Dendritic cell treated with granulocyte-macrophage colony-stimulating factor and Interleukin-4, amounts not matched to agents 40 ng/mL and 50 ng/mL, for 4 days (primary cell): ENCODE measurements around the gene PCLO.
"Not testable (repeated sequence)": the region's sequence is repeated elsewhere in the genome, so short reads cannot be mapped to it uniquely, and the experiment has no call there.

Source experiments
- H3K27ac Mint-ChIP-seq: one replicate; pipeline ENCODE4 v1.8.0; 2022; ENCODE audit warnings: mild to moderate bottlenecking, mixed read lengths
- H3K27me3 Mint-ChIP-seq: one replicate; pipeline ENCODE4 v1.8.0; 2022; ENCODE audit warnings: mild to moderate bottlenecking, mixed read lengths
- H3K36me3 Mint-ChIP-seq: one replicate; pipeline ENCODE4 v1.8.0; 2022; ENCODE audit warnings: low read depth, mixed read lengths
- H3K4me1 Mint-ChIP-seq: one replicate; pipeline ENCODE4 v1.8.0; 2022; ENCODE audit warnings: low read depth, mixed read lengths
- H3K4me3 Mint-ChIP-seq: one replicate; pipeline ENCODE4 v1.8.0; 2022; ENCODE audit warnings: mild to moderate bottlenecking, moderate library complexity, mixed read lengths
- H3K9me3 Mint-ChIP-seq: one replicate; pipeline ENCODE4 v1.8.0; 2022; ENCODE audit warnings: mixed read lengths
- intact Hi-C: fragments of 100-400 bp; cut with micrococcal nuclease; formaldehyde crosslinking; loops from one replicate; pipeline ENCODE4 v1.15.0; 2022

PCLO gene

DNA sequence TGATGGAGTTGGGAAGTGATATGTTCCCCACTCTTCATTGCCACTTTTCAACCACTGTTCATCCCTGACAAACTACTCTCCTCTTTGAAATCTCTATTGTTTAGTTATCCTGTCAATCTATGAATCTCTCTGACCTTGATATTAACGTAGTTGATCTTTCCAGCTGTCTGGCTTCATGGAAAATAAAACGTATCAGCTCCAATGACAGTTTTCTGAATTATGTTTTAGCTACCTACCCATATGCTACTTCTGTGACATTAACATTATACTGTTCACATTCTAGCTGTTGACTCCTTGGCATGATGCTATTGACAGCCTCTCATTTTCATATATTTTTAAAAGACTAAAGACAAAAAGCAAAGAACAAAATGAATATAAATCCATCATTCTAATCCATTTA, 53.3 kb downstream of the PCLO start:
- H3K36me3 Mint-ChIP-seq: no peaks in the 10 kb centered on the region
- no peak overlapping the region for H3K27ac Mint-ChIP-seq
- H3K27me3 Mint-ChIP-seq: no peaks in the 10 kb centered on the region
- no peaks in the 10 kb centered on the region for H3K4me1 Mint-ChIP-seq
- intact Hi-C loops: no loop called here
- H3K9me3 Mint-ChIP-seq: peaks cover 8% of the 10 kb centered on the region
- H3K4me3 Mint-ChIP-seq: no peak overlapping the region

DNA sequence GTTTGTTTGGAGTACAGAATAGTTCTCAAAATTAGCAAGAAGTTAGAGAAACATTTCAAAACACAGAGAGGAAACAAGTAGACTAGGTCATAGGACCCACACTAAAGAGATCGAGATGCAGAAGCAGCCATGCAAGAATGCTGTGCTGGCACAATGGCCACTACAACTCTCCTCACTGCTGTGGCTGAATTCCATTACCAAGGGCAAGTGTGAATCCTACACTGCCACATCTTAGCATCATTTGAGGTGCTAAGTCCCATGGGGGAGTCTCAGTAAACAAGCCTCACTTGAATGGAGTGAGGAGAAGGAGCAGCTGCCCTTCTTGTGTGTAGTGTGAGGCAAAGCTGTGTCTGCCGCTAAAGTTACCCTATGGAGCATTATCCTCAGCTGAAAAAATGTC, 56.7 kb downstream of the PCLO start:
- Mint-ChIP-seq H3K36me3 (no peaks in the 10 kb centered on the region), H3K27me3 (no peaks in the 10 kb centered on the region), H3K27ac (no peak overlapping the region), H3K4me3 (no peak overlapping the region), H3K4me1 (no peaks in the 10 kb centered on the region), H3K9me3 (peaks cover 8% of the 10 kb centered on the region)
- intact Hi-C loops: no loop called here

GRCh38 chr7:83105063-83105462, 57.6 kb downstream of the PCLO start:
- no peak overlapping the region for H3K4me3 Mint-ChIP-seq
- H3K27ac Mint-ChIP-seq: no peak overlapping the region
- no peaks in the 10 kb centered on the region for H3K36me3 Mint-ChIP-seq
- intact Hi-C loops: no loop called here
- H3K9me3 Mint-ChIP-seq: peaks cover 2% of the 10 kb centered on the region
- H3K4me1 Mint-ChIP-seq: no peaks in the 10 kb centered on the region
- no peaks in the 10 kb centered on the region for H3K27me3 Mint-ChIP-seq

DNA sequence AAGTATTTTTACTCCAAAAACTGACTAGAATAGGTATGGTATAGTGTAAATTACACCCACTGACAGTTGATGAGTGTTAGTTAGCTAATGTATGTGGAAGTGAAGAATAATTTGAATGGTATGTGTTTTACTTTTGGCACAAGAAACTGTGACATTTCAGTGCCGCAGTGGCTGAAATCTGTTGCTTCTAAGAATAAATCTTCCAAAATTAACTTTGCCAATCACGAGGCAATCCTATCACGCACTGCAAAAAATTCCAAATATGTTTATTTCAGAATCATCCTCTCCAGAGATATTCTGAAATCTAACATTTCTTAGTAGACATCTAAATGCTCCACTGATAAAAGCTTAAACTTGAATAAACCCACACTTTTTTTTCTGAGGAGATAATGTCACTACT, 61.2 kb downstream of the PCLO start:
- Mint-ChIP-seq H3K9me3 (no peaks in the 10 kb centered on the region), H3K36me3 (no peaks in the 10 kb centered on the region), H3K27ac (no peak overlapping the region), H3K4me3 (no peak overlapping the region), H3K4me1 (no peaks in the 10 kb centered on the region), H3K27me3 (no peaks in the 10 kb centered on the region)
- intact Hi-C loops: no loop called here

GRCh38 chr7:83096065-83096580, 66.6 kb downstream of the PCLO start:
- no peaks in the 10 kb centered on the region for H3K36me3 Mint-ChIP-seq
- H3K4me3 Mint-ChIP-seq: no peak overlapping the region
- H3K4me1 Mint-ChIP-seq: no peaks in the 10 kb centered on the region
- no peak overlapping the region for H3K27ac Mint-ChIP-seq
- H3K9me3 Mint-ChIP-seq: peaks cover 9% of the 10 kb centered on the region
- intact Hi-C loops: no loop called here
- no peaks in the 10 kb centered on the region for H3K27me3 Mint-ChIP-seq

DNA sequence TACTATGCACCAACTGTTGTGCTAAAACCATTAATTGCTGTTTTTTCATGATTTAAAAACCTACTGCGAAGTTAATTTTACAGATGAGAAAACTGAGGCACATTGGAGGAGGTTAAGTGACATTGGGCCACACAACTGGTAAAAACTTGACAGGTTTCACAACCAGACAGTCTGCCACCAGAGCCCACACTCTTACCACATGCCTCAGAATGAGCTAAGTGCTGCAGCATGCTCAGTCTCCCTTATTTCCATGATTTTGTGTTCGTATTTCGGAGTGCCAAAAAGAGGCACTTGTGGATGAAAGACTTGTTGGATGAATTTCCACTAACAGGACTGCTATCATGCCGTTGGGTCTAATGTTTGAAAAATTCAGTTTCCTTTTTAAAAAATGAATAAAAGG, 77.4 kb downstream of the PCLO start:
- Mint-ChIP-seq H3K36me3 (no peaks in the 10 kb centered on the region), H3K27ac (no peak overlapping the region), H3K9me3 (no peaks in the 10 kb centered on the region), H3K4me3 (no peak overlapping the region), H3K27me3 (no peaks in the 10 kb centered on the region), H3K4me1 (no peaks in the 10 kb centered on the region)
- intact Hi-C loops: no loop called here

GRCh38 chr7:83079879-83080278, 82.8 kb downstream of the PCLO start:
- H3K4me3 Mint-ChIP-seq, H3K27me3 Mint-ChIP-seq, intact Hi-C loops, H3K9me3 Mint-ChIP-seq, H3K4me1 Mint-ChIP-seq, H3K27ac Mint-ChIP-seq, H3K36me3 Mint-ChIP-seq: not testable (repeated sequence)

DNA sequence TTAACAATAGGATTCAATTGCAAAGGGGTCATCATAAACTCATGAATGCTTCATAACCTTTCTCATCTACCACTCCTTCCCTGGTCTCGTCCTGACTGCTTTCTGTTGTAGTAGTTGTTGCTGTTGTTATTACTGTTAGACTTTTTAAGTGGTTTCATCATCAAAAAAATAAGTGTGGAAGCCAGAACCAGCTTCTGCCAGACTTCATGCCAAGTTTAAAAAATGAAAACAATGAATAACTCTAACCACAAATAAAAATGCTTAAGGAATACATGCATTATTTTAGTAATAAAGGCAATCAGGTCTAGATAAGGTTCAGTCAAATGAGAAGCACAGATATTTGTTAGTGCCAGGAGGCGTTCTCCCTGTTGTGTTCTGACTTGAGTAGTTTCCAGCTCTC, 85.4 kb downstream of the PCLO start:
- Mint-ChIP-seq H3K9me3 (no peaks in the 10 kb centered on the region), H3K36me3 (no peaks in the 10 kb centered on the region), H3K27ac (no peak overlapping the region), H3K27me3 (no peaks in the 10 kb centered on the region), H3K4me3 (no peak overlapping the region), H3K4me1 (no peaks in the 10 kb centered on the region)
- intact Hi-C loops: no loop called here

DNA sequence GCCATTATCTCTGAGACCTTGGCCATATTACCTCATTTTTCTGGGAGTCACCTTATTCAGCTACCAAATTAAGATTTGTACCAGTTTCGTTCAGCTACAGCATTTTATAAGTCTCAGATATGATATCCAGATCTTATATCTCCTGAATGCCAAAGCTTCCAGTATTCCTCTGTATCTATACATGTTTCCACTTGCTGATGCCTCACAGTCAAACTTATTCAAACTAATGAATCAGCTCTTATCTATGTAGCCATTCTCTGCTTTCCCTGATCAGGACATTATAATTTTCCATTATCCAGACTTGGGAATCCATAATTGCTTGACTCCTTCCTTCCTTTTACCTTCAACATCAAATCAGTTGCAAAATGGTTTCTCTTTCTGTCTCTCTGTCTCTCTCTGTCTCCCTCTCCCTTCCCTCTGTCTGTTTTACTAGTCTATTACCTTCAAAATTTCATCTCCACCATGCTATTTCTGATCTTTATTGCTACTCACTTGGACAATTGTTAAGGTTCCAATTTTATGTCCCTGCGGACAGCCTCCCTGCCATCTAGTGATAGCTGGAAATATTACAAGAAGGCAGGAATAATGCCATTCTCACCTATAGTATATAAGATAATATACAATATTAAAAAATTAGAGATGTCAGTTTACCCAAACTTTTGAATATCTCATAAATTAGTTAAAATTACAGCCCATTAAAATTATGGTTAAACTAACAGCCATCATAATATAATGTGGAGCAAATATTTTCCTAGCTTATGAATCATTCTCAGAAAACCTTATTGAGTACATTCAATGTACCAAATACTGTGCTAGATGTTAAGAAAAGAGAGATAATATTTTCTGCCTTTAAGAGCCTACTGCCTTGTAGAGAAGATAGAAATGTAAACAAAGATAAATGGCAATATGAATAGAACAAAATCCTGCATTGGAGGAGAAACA, 89.8 kb downstream of the PCLO start:
- Mint-ChIP-seq H3K36me3 (no peaks in the 10 kb centered on the region), H3K9me3 (no peaks in the 10 kb centered on the region), H3K4me3 (no peak overlapping the region), H3K27me3 (no peaks in the 10 kb centered on the region), H3K4me1 (no peaks in the 10 kb centered on the region), H3K27ac (no peak overlapping the region)
- intact Hi-C loops: no loop called here

- H3K36me3 Mint-ChIP-seq: no peaks in the 10 kb centered on the region
- no peaks in the 10 kb centered on the region for H3K27me3 Mint-ChIP-seq
- no peaks in the 10 kb centered on the region for H3K9me3 Mint-ChIP-seq
- H3K27ac Mint-ChIP-seq: no peak overlapping the region
- no peaks in the 10 kb centered on the region for H3K4me1 Mint-ChIP-seq
- no peak overlapping the region for H3K4me3 Mint-ChIP-seq
- intact Hi-C loops: no loop called here
Observed at GRCh38 chr7:83065714-83066113, 97.0 kb downstream of the PCLO start.

GRCh38 chr7:83060218-83060617, 102.5 kb downstream of the PCLO start:
- H3K4me3 Mint-ChIP-seq: no peak overlapping the region
- H3K36me3 Mint-ChIP-seq: no peaks in the 10 kb centered on the region
- H3K4me1 Mint-ChIP-seq: no peaks in the 10 kb centered on the region
- no peaks in the 10 kb centered on the region for H3K9me3 Mint-ChIP-seq
- intact Hi-C loops: no loop called here
- no peaks in the 10 kb centered on the region for H3K27me3 Mint-ChIP-seq
- no peak overlapping the region for H3K27ac Mint-ChIP-seq

- Mint-ChIP-seq H3K27ac (no peak overlapping the region), H3K4me3 (no peak overlapping the region), H3K9me3 (no peaks in the 10 kb centered on the region), H3K4me1 (no peaks in the 10 kb centered on the region), H3K36me3 (no peaks in the 10 kb centered on the region), H3K27me3 (no peaks in the 10 kb centered on the region)
- intact Hi-C loops: no loop called here
Observed at GRCh38 chr7:83058667-83059066, 104.0 kb downstream of the PCLO start.

DNA sequence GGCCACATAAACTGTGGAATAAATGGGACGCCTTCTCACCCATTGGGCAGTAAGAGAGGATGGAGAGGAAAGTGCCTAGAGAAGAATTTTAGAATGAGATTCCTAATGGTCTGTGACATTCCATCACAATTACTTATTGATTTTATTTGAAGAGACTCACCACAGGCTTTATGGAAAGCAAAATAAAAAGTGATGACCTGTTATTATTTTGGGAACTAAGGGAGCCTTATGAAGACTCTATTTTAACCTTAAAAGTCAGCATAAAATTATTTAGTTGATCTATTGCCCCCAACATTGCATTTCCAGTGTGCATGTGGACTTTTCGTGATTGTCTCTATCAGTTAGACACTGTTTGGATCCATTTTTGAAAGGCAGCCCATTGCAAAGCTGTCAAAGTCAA, 107.5 kb downstream of the PCLO start:
- Mint-ChIP-seq H3K4me3 (no peak overlapping the region), H3K9me3 (no peaks in the 10 kb centered on the region), H3K4me1 (no peaks in the 10 kb centered on the region), H3K27me3 (no peaks in the 10 kb centered on the region), H3K36me3 (no peaks in the 10 kb centered on the region), H3K27ac (no peak overlapping the region)
- intact Hi-C loops: no loop called here

DNA sequence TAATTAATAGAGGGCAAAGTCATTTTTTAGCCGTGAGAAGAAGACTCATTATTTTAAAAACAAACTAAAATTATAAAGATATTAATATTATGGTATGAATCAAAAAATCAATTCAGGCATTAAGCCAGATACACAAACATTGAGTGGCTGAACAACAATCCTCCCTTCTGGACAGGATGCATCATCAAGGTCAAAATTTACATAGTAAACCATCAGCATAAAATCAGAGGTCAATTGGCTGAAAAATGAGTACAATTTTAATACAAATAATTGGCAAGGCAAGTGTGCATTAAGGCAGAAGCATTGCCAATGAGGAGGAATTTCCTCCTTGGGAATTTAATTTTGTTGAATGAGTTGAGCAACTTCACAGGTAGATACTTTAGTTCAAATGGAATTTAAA, 108.2 kb downstream of the PCLO start:
- intact Hi-C loops: no loop called here
- no peaks in the 10 kb centered on the region for H3K27me3 Mint-ChIP-seq
- H3K4me3 Mint-ChIP-seq: no peak overlapping the region
- peaks cover 6% of the 10 kb centered on the region for H3K9me3 Mint-ChIP-seq
- no peaks in the 10 kb centered on the region for H3K4me1 Mint-ChIP-seq
- H3K36me3 Mint-ChIP-seq: no peaks in the 10 kb centered on the region
- no peak overlapping the region for H3K27ac Mint-ChIP-seq

- Mint-ChIP-seq H3K4me3 (no peak overlapping the region), H3K27ac (no peak overlapping the region), H3K36me3 (no peaks in the 10 kb centered on the region), H3K4me1 (no peaks in the 10 kb centered on the region), H3K9me3 (peaks cover 11% of the 10 kb centered on the region), H3K27me3 (no peaks in the 10 kb centered on the region)
- intact Hi-C loops: no loop called here
Observed at GRCh38 chr7:83053965-83054364, 108.7 kb downstream of the PCLO start.
